ENCODE measurements around the gene SCMH1.

SCMH1 gene

DNA sequence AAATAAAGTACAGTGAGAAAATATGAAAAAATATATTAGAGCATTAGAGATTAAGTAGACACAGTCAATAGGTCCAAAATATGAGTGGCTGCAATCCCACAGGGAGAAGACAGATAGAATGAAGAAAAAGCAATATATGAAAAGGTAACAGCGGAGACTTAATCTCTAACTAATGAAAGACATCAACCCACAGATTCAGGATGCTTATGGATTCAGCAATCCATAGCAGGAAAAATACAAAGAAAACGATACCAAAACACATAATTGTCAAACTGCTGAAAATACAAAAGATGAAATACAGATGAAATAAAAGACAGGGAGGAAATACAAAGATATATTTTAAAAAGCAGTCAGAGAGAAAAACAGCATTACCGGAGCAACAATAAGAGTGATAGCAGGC is 163.9 kb downstream of the SCMH1 start:
- no peak for DNase-seq

DNA sequence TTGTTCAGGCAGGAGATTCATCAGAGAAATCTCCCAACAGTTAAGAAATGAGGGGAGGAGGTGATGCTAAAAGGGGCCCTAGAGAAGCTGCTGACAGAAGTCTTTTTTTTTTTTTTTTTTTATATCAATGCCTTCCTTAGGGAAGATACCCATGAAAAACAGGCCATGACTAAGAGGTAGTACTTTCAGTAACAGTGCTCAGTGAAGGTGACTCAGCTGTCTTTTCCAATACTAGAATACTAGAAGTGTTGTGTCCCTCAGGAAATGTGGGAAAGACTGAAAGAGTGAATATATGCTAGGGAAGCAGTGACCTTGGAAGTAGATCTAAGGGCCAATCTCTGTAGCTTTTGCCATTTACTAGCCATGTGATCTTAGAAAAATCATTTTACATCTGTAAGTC is 168.1 kb downstream of the SCMH1 start:
- DNase-seq, result no peak

DNA sequence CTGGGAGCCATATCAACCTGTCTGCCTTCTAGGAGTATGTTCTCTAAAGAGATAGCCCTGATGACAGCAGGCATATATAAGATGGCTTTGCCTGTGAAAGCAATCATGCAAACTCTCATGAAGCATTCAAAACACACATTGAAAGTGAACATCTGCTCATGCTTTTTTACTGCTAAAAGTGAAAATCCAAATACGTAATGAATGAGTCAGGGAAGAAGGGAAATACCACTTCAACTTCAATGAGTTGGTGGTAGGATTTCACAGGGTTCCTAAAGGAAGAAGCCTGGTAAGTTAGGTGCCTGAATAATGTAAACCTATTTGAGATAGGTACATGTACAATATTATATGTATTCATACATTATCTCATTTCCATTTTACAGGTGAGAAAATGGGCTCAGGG is 170.1 kb downstream of the SCMH1 start:
- DNase-seq, result no peak

DNA sequence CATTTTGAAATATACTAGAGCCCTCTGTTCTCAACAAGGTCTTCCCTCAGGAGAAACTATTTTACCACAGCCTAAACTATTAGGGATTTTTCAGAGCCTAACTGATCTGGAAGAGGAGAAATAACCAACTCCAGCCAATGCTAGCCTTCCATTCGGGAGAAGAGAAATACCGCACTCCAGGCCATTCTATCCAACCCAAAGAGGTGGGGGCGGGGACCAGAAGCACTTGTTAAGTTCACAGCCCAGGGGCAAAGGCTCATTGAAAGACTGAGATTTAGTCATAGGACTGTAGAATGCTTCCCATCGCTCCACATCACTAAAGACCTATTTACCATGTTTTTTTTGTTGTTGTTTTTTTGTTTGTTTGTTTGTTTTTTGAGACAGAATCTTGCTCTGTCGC is 185.2 kb downstream of the SCMH1 start:
- no peak for DNase-seq

DNA sequence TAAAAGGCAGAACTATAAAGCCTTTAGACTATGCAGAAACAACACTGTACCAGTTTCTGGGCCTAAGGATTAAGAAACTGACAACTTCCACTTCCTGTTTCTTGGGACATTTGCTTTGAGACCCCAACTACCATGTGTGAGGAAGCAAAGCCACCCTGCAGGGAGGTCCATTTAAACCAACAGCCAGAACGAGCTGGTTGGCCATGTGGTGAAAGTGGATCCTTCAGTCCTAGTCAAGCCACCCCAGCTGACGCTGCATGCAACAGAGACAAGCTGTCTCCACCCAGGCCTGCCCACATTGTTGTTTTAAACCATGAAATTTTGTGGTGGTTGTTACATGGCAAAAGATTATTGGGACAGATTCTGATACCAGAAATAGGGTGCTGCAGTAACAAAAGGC is 188.8 kb downstream of the SCMH1 start:
- no peak for DNase-seq

DNA sequence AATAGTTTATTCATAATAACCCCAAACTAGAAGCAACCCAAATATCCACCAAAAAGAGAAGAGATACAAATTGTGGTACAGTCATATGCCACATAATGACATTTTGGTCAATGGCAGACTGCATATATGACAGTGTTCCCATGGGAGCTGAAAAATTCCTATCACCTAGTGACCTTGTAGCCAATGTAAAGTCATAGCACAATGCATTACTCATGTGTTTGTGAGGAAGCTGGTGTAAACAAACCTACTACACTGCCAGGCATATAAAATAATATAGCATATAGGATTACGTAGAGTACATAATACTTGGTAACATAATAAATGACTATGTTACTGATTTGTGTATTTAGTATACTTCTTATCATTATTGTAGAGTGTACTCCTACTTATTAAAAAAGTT is 191.1 kb downstream of the SCMH1 start:
- DNase-seq, result no peak

DNA sequence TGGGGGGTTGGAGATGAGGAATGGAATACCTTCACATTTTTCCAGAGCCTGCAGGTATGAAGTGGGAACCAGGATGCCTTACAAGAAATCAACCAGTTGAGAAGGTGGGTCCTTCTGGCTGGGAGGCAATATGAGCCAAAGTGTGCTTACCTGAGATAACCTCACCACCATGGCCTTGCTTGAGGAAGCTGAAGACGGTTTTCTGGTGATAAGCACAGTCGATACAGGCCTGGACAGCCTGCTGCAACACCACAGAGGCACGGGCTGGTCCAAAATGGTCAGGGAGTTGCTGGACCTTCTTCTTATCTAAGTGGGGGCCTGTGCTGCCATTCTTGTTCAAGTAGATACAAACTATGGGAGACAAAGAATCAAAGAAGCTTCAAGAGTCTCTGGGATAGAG is 193.6 kb downstream of the SCMH1 start:
- no peak for DNase-seq

DNA sequence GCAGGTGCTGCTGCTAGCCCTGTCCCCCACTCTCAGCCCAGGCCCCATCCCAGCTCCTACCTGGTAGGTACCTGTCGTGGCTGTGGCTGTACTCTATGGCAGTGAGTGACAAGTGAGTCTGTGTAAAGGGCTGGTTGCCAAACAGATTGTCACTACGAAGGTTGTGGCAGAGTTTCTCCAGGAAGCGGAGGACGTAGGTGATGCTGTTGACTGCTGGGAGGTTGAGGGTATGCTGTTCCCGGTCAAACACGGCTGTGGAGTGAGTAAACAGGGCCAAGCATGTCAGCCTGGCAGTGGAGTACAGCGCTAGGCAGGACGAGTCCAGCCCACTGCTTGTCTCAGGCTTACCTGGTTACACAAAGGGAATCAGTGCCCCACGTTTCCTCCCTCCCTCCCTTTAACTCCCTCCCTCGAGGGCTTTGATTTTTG is 195.7 kb downstream of the SCMH1 start:
- DNase-seq, result no peak

DNA sequence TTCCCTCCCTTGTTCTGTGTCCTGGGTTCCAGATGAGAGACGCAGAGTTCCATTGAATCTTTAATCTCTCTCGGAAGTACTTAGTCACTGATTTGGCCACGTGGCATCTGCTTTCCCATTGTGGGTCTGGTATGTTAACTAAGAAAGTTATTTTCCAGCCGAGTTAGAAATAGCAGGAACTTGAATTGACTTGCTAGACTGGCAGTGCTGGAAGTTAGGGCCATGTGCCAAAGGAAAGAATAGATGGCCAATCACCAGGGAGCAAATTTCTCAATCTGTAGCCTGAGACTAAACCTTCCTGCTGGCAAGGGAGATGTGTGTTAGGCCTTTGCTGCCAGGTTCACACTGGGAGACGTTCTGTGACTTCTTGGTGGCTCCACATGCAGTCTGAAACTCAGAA is 196.4 kb downstream of the SCMH1 start:
- no peak for DNase-seq

DNA sequence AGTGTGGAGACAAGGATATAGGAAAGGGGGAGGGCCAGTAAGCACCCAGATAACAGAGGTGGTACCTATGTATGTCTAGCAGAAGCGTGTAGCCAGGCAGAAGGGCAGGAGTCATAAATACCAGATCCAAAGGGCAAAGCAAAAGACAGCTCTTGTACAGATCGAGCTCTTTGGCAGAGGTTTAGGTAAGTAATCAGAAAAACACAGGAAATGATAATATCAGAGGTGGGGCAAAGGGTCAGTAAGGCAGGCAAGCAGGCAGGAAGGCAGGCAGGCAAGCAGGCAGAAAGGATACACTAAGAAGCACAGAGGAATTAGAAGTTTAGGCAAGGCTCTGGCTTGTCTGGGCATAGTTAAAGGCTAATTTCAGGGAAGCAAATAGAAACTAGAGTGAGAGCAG is 197.9 kb downstream of the SCMH1 start:
- DNase-seq, result no peak

DNA sequence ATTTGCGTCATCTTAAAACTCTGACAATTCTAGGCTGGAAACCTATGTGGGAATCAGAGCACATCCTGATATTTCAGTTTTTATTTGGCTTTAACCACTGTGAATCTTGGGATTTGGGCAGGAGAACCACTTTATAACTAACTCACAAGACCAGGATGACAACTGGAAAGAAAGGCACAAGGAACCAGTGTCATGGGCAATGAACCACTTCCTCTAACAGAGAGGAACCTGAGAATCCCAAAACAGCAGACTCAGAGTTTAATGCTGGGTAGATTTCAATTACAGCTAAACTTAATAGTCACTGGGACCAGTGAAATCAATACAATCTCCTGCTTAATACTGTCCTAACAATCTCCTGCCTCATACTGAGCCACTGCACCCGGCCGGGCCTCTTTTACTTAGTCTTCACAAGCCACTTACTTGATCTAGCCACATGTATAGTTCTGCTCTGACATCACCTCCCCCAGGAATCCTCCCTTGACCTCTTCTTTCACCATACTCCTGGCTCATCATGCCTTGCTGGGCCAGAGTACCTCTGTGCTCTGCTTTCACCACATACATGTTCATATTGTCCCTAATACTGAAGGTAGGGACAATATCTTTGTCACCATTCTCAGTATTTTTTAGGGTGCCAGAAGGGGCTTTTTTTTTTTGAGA is 200.4 kb downstream of the SCMH1 start:
- no peak for DNase-seq

DNA sequence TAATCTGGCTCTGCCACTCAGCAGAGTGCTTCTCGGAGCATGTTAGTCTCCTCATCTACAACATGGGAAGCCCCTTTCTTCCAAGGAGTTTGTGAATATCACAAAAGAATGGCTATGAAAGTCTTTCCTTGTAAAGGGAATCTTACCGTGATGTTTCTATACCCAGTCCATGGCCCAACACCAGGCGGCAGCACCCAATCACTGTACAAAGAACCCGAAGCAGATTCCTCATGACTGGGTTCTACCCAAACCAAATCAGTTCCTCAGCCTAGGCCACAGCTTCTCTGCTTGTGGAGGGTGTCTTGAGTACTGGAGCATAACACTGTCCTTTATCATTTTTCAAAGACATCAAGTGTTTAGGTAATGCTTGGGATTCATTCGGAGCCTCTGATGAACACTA is 204.0 kb downstream of the SCMH1 start:
- no peak for DNase-seq

DNA sequence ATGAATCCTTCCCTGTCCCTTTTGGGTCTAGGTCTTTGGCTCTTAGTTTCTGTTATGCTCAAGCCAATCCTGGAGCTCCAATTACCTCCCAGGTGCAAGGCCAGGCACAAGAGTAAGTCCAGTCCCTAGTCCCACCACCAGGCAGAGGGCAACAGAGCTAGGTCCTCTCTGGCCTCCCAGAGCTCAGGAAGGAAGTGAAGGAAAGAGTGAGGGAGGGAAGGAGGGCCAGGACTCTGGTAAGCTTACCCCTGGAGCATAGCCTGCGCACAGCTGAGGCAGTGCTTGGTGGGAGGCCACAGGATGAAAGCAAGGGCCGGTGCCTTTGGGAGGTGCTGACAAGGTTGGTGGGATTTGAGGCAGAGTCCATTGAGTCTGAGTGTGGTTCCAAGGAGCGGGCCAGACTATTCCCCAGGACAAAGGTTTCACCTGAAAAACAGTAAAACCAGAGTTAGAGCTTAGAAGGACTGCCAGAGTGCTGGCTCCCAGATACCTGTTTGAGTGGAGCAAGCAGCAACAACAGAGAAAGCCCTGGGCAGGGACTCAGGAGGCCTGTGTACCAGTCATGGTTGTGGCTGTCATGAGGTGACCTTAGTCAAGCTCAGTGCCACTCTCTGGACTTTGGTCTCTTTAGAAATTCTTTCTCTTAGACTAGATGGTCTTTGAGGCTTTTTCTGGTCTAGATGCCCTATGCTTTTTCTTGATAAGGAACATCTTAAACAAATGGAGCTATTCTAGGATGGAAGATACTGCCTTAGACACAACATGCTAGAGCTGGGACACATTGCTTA is 204.8 kb downstream of the SCMH1 start:
- DNase-seq, result no peak

DNA sequence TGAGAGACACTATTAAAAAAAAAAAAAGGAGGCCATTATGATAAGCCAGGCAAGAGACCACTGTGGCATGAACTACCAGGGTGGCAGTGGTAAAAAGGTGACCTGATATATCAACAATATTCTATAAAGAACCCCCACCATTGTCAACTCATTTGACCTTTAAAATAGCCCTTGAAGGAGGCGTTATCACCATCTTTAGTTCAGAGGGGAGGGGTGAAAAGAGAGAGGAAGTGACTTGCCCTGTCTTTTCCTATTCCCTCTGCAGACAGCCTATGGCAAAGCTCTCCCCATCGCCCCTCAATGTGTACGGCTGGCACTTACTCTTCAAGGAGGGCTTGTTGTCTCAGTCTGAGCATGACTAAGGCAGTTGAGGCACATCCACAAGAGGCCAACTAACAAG is 208.8 kb downstream of the SCMH1 start:
- no peak for DNase-seq

DNA sequence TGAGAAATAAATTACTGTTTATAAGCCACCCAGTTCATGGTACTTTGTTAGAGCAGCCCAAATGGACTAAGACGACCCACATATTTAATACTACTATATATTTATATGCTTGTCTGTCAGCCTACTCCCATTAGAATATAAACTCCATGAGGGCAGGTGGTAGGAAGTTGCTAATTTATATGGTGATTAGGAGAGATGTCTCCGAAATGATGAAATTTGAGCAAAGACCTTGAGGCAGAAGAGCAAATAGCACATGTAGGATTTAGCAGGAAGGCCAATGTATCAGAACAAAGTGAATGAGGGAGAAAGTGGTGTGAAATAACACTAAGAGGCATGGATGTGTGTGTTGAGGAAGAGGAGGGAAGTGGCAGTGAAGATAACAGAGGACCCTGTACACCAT is 210.0 kb downstream of the SCMH1 start:
- no peak for DNase-seq

DNA sequence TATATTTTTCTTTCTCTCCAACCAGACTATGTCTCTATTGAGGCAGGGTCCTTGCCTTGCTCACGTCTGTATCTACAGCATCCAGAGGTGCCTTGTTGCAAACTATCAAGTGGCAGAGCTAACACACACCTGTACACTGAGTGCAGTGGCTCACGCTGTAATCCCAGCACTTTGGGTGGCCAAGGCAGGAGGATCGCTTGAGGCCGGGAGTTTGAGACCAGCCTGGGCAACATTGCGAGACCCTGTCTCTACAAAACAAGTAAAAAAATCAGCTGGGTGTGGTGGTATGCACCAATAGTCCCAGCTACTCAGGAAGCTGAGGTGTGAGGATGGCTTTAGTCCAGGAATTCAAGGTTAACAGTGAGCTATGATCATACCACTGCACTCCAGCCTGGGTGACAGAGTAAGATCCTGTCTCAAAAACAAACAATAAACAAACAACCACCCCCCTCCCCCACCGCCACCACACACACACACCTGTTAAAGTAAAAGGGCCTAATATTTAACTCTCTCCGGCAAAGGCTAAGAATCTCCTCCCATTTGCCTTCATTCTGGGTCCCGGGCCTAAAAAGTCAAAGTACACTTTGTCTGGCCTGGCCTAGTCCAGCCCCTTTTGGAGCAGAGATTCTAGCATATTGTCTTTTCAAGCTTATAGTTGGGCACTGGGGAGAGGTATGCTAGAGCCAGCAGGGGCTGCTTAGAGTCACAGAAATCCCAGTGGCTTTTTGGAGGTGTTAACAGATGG is 211.1 kb downstream of the SCMH1 start:
- DNase-seq, result no peak

DNA sequence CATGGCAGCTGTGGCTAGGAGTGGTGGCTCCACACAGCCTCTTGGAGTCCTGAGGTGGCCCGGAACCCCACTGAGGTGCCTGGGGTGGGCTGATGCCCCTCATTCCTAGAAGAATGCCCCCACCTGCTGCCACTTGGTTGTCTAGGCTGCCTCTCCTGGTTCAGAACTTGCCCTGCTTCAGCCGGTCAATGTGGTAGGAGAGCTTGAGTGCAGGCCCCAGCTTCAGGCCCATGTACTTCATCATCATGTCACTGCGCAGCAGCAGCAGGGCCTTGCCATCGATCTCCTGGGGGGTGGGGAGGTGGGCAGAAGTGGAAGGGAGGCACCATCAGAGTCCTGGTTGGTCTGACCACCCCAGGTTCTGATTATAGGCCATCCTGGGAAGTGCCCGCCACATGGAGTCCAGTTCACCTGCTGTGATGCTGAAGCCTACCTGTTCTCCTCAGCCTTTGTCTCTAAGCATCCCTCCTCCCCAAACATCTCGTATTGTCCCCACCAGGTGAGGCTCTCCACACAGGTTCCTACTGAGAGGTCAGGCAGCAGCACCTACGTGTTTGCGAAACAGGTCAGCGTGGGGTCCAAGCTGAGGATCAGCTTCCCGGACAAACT is 214.0 kb downstream of the SCMH1 start:
- no peak for DNase-seq

DNA sequence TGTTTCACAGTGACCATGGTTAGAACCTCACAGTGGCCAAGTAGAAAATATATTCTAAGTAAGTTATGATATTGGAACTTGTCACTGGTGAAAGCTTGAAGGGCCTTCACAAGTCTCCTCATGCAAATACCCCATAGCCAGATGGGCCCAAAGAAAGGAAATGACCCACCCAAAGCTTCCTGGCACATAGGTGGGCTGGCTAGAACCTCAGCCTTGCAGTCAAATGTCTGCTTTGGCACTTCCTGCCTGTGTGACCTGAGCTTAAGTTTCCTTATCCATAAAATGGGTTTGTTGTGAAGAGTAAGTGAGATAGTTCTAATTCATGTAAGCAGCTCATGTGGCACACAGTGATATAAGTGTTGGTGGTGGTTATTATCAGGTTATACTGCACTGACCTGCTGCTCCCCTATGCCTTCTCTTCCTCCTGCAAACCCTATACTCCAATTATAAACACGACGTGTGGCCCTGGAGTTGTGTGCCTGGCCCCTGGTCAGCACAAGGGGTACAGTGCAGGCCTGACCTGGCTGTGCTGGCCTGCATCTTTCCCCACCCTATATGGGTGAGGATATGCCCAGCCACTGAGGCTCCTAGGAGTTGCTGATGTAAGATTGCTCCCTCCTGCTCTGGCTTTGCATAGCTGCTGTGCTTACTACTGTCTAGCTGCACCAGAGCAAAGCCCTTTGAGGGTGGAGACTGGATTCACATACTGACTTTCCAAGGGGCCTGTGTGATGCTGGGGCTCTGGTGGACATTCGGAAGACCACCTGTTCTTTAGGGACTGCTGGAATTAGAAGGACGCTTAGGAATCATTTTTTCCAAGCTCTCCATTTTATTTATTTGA is 215.9 kb downstream of the SCMH1 start:
- no peak for DNase-seq

DNA sequence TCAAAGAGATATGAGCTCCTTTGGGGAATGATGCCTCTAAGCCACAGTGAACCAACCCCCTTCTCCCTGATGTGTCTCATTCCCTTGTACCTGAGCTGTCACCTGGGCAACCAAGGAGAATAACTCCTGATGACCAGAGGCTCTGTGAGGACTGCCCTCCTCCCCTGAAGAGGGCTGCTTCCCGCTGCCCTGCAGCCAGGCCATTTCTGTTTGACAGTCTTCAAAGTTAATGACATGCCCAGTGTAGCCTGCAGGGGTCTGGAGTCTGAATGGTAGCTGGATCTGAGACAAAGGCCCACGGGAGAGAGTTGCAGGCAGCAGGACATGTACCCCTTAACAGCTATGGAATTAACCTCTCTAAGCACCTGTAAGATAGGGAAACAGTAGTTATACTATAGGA is 217.2 kb downstream of the SCMH1 start:
- no peak for DNase-seq

DNA sequence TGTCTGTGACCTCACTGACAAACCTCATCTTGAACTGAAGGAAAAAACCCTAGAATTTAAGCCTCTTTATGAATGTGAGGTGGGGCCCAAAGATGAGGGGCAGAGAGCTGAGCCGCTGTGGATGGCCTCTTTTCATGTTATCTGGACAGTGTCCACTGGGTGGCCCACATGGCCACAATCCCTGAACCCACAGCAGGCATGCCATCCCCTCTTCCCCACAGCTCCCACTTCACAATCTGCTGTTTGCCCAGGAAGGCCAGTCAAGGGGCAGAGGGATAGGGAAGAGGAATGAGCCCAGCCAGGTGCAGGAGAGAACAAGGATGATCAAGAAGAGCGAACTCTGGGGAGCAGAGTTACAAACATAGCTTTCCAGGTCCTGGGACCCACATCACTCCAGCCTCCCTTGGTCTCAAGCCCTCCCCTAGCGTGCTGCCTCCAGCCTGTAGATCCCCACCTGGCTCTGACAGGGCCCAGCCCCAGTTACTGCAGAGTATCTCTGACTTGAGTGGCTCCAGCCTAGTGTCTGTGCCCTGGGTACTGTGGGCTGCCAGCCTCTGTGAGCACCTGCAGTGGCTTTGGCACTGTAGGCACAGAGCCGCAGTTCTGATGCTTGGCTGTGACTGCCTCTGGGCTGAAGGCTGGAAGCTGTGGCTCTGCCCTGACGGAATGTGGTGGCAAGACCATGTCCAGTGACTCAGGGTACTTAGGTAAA is 218.7 kb downstream of the SCMH1 start:
- DNase-seq, result no peak

DNA sequence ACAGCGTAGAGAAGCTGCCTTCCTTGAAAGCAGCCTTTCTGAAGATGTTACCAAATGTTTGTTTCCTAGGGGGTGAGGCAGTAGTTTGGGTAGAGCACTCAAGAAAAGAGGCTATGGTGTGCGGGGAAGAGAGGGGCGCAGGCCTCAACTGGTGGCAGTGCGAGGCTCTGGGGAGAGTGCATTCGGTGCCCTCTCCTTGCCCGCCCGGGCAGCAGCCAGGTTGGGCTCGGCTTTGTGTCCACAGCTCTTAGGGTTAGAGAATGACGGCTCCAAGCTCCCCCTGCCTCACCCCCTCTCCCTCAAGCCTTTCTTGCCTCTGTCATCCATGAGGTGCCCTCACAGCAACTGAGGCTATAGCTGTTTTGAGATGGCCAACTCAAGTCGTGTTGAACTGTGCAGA is 219.7 kb downstream of the SCMH1 start:
- DNase-seq, result no peak
